ENCODE results near the gene ANGPT4.

DNA sequence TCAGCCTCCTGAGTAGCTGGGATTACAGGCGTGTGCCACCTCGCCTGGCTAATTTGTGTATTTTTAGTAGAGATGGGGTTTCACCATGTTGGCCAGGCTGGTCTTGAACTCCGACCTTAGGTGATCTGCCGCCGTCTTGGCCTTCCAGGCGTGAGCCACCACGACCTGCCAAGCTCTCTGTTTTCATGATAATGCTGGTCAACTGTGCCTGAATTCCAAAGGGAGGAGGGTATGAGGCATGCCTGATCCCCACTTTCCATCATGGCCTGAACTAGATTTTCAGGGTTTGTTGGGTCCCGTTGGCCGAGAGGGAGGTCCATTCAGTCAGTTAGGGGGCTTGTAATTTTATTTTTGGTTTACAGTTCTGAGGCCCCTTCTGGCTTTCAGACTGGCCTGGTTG lies 28.0 kb upstream of the ANGPT4 start:
- TF ChIP-seq, protein P1, sequence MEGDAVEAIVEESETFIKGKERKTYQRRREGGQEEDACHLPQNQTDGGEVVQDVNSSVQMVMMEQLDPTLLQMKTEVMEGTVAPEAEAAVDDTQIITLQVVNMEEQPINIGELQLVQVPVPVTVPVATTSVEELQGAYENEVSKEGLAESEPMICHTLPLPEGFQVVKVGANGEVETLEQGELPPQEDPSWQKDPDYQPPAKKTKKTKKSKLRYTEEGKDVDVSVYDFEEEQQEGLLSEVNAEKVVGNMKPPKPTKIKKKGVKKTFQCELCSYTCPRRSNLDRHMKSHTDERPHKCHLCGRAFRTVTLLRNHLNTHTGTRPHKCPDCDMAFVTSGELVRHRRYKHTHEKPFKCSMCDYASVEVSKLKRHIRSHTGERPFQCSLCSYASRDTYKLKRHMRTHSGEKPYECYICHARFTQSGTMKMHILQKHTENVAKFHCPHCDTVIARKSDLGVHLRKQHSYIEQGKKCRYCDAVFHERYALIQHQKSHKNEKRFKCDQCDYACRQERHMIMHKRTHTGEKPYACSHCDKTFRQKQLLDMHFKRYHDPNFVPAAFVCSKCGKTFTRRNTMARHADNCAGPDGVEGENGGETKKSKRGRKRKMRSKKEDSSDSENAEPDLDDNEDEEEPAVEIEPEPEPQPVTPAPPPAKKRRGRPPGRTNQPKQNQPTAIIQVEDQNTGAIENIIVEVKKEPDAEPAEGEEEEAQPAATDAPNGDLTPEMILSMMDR (IDR thresholded peaks at IDR 0.05; ENCODE audit: low read depth, low read length), result no peak
- TF ChIP-seq EZH2phosphoT487 (IDR thresholded peaks at IDR 0.05; ENCODE audit: low read depth), result no peak
